ENCODE results near the gene AP2B1. TPM values are rescaled to one million over a fixed set of nuclear protein-coding genes. Genes with fewer than 3 reads are reported as not detected.

Gene AP2B1
- total and polyA plus RNA-seq, 8 donors, result 21.6 to 171 (median 57.2) TPM

DNA sequence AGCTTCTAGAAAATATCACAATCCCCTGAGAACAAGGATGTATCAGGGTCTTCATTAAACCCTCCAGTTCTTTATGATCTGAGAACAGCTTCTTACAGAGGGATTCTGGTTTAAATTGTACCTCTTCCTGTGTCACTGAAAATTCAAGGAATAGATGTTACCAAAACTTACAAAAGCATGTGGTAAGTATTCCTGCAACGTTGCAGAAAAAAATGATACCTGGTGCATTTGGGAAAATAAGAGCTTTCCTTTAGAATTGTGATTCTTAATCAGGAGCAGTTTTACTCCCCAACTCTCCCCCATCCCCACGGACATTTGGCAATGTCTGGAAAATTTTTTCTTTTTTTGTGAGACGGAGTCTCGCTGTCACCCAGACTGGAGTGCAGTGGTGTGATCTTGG is 33.8 kb upstream of the AP2B1 start:
- Histone ChIP-seq H3K36me3 (no peaks in the 10 kb centered on the region), H3K4me3 (no peak overlapping the region), H3K9me3 (no peaks in the 10 kb centered on the region), H3K27me3 (peaks cover 0 to 14% (median 0%) of the 10 kb centered on the region in 3 donors), H3K4me1 (no peaks in the 10 kb centered on the region), H3K27ac (no peak overlapping the region)
- DNase-seq, result no peak
- TF ChIP-seq CTCF (IDR thresholded peaks at IDR 0.05), result no peak
- TF ChIP-seq EP300 (IDR thresholded peaks at IDR 0.05), result no peak
- TF ChIP-seq POLR2A (IDR thresholded peaks at IDR 0.05), result no peak
- TF ChIP-seq POLR2AphosphoS5 (IDR thresholded peaks at IDR 0.05), result no peak
- intact Hi-C loops (cut with DNase I; ENCODE audit: low total_unique reads), result no loop called here
- 78 to 90% (median 86%) methylated on average over 4 of the region's 4 CpGs for WGBS, 5 donors

DNA sequence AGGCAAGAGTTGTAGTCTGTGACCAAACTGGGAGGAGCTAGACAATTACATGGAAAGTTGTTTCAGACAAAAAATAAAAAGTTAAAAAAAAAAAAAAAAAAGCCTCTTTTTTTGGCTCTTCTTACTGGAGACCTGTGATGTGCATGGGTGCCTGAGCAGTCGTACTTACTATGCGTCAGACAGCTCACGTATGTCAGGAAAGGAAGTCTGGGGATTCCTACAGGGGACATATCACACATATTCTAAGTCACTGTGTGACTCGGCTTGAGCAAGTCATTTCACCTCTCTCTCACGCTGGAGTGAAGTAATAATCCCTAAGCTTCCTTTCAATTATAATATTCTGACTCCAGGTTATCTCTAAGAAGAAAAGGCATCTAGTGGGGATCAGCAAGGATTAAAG is 32.5 kb upstream of the AP2B1 start:
- peaks cover 0 to 16% (median 0%) of the 10 kb centered on the region in 3 donors for H3K27me3 ChIP-seq
- intact Hi-C loops (cut with DNase I; ENCODE audit: low total_unique reads), result no loop called here
- WGBS, 5 donors, result 66 to 84% (median 72%) methylated on average over 5 of the region's 5 CpGs
- DNase-seq, result no peak
- TF ChIP-seq POLR2AphosphoS5 (IDR thresholded peaks at IDR 0.05), result no peak
- no peak for TF ChIP-seq POLR2A (IDR thresholded peaks at IDR 0.05)
- TF ChIP-seq EP300 (IDR thresholded peaks at IDR 0.05), result no peak
- TF ChIP-seq CTCF (IDR thresholded peaks at IDR 0.05), result no peak
- no peak overlapping the region for H3K27ac ChIP-seq
- no peaks in the 10 kb centered on the region for H3K36me3 ChIP-seq
- no peaks in the 10 kb centered on the region for H3K9me3 ChIP-seq
- no peaks in the 10 kb centered on the region for H3K4me1 ChIP-seq
- no peak overlapping the region for H3K4me3 ChIP-seq

DNA sequence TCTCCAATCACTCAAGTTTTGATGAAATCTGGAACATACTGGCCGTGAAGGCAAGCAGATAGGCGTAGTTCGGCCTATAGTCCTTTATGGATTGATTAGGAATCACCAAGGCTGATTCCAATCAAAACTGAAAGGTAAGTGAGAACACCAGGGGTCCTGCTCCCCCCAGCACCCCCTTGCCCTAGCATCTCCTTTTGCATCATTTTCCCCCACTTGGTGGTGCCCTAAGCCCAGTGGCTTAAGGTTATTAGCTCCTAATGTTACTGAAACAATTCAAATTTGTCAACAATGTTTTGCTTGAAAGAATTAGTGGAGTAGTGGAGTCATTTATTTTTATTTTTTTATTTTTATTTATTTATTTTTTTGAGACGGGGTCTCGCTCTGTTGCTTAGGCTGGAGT is 31.4 kb upstream of the AP2B1 start:
- Histone ChIP-seq H3K4me1 (no peaks in the 10 kb centered on the region), H3K36me3 (no peaks in the 10 kb centered on the region), H3K27ac (no peak overlapping the region), H3K27me3 (peaks cover 0 to 17% (median 0%) of the 10 kb centered on the region in 3 donors), H3K4me3 (no peak overlapping the region), H3K9me3 (no peaks in the 10 kb centered on the region)
- DNase-seq, result no peak
- intact Hi-C loops (cut with DNase I; ENCODE audit: low total_unique reads), result no loop called here
- 84 to 93% (median 91%) methylated on average over 5 of the region's 5 CpGs for WGBS, 5 donors
- TF ChIP-seq CTCF (IDR thresholded peaks at IDR 0.05) (no peak), EP300 (IDR thresholded peaks at IDR 0.05) (no peak), POLR2A (IDR thresholded peaks at IDR 0.05) (no peak), POLR2AphosphoS5 (IDR thresholded peaks at IDR 0.05) (no peak)

GRCh38 chr17:35557353-35557752 is 29.8 kb upstream of the AP2B1 start:
- Histone ChIP-seq H3K27me3 (peaks cover 0 to 11% (median 0%) of the 10 kb centered on the region in 3 donors), H3K9me3 (no peaks in the 10 kb centered on the region), H3K4me3 (no peak overlapping the region), H3K27ac (no peak overlapping the region), H3K4me1 (no peaks in the 10 kb centered on the region), H3K36me3 (no peaks in the 10 kb centered on the region)
- TF ChIP-seq EP300 (IDR thresholded peaks at IDR 0.05), result no peak
- TF ChIP-seq CTCF (IDR thresholded peaks at IDR 0.05), result no peak
- no peak for TF ChIP-seq POLR2AphosphoS5 (IDR thresholded peaks at IDR 0.05)
- no peak for TF ChIP-seq POLR2A (IDR thresholded peaks at IDR 0.05)
- intact Hi-C loops (cut with DNase I; ENCODE audit: low total_unique reads), result no loop called here
- WGBS, 5 donors, result 69 to 91% (median 85%) methylated on average over 3 of the region's 3 CpGs
- no peak for DNase-seq

All from stomach (tissue), 9 donors.